ENCODE data around the gene CEACAM21.

- TF ChIP-seq CTCF (IDR thresholded peaks at IDR 0.05) (peak; percentile 22 to 47 (median 34)), EP300 (IDR thresholded peaks at IDR 0.05) (no peak)
Observed at GRCh38 chr19:41595258-41595889, 19.4 kb downstream of the CEACAM21 start.

Data from tibial nerve (tissue), 4 donors.